ENCODE results near the gene HOXA10. TPM values are rescaled to one million over a fixed set of nuclear protein-coding genes. Genes with fewer than 3 reads are reported as not detected.

The HOXA10 gene
- total RNA-seq, 1 experiment from 2014 or later: 19.6 TPM

DNA sequence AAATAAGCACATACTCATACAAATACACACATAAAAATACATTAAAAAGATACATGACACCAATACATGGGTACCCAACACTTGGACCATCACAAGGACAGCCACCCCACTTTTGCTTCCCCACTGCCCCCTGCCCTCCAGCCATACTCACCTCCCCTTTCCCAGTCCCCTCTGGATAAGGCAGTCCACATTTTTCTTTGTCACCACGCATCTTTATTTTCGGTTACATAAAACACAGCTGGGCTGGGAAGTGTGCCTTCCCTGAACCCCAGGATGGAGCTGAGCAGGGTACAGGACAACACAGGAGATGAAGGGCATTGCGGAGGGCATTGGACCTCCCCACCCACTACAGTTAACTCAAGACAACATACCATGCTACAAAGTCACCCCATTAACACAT is 20.6 kb downstream of the HOXA10 start:
- H3K36me3 ChIP-seq (ENCODE audit: control insufficient read depth in 1 of 2, insufficient read depth in 2 of 2, low read length in 2 of 2): no peaks in the 10 kb centered on the region
- BruUV-seq (replicated peaks): no TSS peak
- H3K4me3 ChIP-seq (replicated peaks in 1 of 2; ENCODE audit: low read depth in 1 of 2, low read length in 2 of 2): no peak overlapping the region
- H3K4me1 ChIP-seq (ENCODE audit: control insufficient read depth in 1 of 2, insufficient read depth in 2 of 2, low read length in 2 of 2): peaks cover 23 to 66% of the 10 kb centered on the region in 2 experiments
- H3K9me2 ChIP-seq (ENCODE audit: insufficient read depth): no peaks in the 10 kb centered on the region
- ATAC-seq: no peak
- H3K9me3 ChIP-seq (ENCODE audit: control insufficient read depth in 1 of 2, insufficient read depth in 1 of 2, low read depth in 1 of 2, low read length in 2 of 2): no peaks in the 10 kb centered on the region
- no peak for TF ChIP-seq ELF1 (IDR thresholded peaks at IDR 0.05; ENCODE audit: borderline replicate concordance, low read depth)
- no peak for TF ChIP-seq MAX (IDR thresholded peaks at IDR 0.05)
- TF ChIP-seq JUND (IDR thresholded peaks at IDR 0.05): no peak
- TF ChIP-seq ZFX (IDR thresholded peaks at IDR 0.05): no peak
- TF ChIP-seq REST (IDR thresholded peaks at IDR 0.05; ENCODE audit: low read depth): no peak
- TF ChIP-seq CBX3 (IDR thresholded peaks at IDR 0.05; ENCODE audit: low read depth): no peak
- TF ChIP-seq, protein P1, sequence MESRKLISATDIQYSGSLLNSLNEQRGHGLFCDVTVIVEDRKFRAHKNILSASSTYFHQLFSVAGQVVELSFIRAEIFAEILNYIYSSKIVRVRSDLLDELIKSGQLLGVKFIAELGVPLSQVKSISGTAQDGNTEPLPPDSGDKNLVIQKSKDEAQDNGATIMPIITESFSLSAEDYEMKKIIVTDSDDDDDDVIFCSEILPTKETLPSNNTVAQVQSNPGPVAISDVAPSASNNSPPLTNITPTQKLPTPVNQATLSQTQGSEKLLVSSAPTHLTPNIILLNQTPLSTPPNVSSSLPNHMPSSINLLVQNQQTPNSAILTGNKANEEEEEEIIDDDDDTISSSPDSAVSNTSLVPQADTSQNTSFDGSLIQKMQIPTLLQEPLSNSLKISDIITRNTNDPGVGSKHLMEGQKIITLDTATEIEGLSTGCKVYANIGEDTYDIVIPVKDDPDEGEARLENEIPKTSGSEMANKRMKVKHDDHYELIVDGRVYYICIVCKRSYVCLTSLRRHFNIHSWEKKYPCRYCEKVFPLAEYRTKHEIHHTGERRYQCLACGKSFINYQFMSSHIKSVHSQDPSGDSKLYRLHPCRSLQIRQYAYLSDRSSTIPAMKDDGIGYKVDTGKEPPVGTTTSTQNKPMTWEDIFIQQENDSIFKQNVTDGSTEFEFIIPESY (IDR thresholded peaks at IDR 0.05; ENCODE audit: extremely low read depth, insufficient replicate concordance, low read length): no peak
- TF ChIP-seq CTCF (IDR thresholded peaks at IDR 0.05 in 2 of 3, conservative IDR thresholded peaks at IDR 0.05 in 1 of 3; ENCODE audit: borderline replicate concordance in 1 of 3, insufficient read depth in 1 of 3, low read depth in 2 of 3, low read length in 2 of 3): no peak
- no peak for TF ChIP-seq ZNF274 (IDR thresholded peaks at IDR 0.05; ENCODE audit: low read depth, low read length)
- TF ChIP-seq YY1 (IDR thresholded peaks at IDR 0.05; ENCODE audit: extremely low read depth, insufficient replicate concordance, low read depth, low read length): no peak
- H4K20me1 ChIP-seq (ENCODE audit: insufficient read depth): no peaks in the 10 kb centered on the region
- no peak overlapping the region; the same call in 1 of the 2 replicates for H3K4me2 ChIP-seq (ENCODE audit: low read length)
- CTCF ChIA-PET: interaction anchor here (1.6 kb wide), 1 partner anchor 9 kb away, joined by 6 read pairs; no protein-coding TSS in a partner anchor
- DNase-seq (ENCODE audit: low read depth, low spot score): no peak
- no peak overlapping the region for H3K27ac ChIP-seq (ENCODE audit: low read depth, low read length)
- H2AFZ ChIP-seq (ENCODE audit: low read depth, low read length, poor library complexity, severe bottlenecking): no peak overlapping the region
- RAD21 ChIA-PET (ENCODE audit: low non-redundant PET in 1 of 2, low total read pairs in 2 of 2, uncharacterized antibody in 2 of 2, unreplicated experiment in 2 of 2): no interaction called here
- POLR2A ChIA-PET: no interaction called here
- H3K9ac ChIP-seq (ENCODE audit: low read length): no peak overlapping the region
- intact Hi-C loops (cut with micrococcal nuclease): loop anchor here (5.0 kb wide), 1 partner anchor 301 kb away; no protein-coding TSS in a partner anchor
- H3K79me2 ChIP-seq (ENCODE audit: insufficient read depth, low read length): peaks cover 44% of the 10 kb centered on the region
- no peaks in the 10 kb centered on the region for H3K27me3 ChIP-seq (ENCODE audit: insufficient read depth, low read length)
